A673 (cell line): ENCODE measurements around the gene TSPAN14.

Source experiments
- EZH2 ChIP-seq: fragments of 200-600 bp; sonication (generic); IDR thresholded peaks from 2 replicates; pipeline ENCODE4 v1.6.1; 2017; ENCODE audit warnings: borderline replicate concordance, low read depth, mild to moderate bottlenecking, mixed read lengths, antibody characterized with exemption, low read length; ENCODE audit not compliant: poor library complexity, severe bottlenecking
- TF ChIP-seq, protein P1 (sequence below): fragments of 300-800, 200-600 bp; sonication (generic); conservative IDR thresholded peaks from 2 replicates; pipeline ENCODE4 v1.5.1; 2017; ENCODE audit warnings: low read depth, mild to moderate bottlenecking, antibody characterized with exemption, low read length, moderate library complexity, mixed read lengths

DNA sequence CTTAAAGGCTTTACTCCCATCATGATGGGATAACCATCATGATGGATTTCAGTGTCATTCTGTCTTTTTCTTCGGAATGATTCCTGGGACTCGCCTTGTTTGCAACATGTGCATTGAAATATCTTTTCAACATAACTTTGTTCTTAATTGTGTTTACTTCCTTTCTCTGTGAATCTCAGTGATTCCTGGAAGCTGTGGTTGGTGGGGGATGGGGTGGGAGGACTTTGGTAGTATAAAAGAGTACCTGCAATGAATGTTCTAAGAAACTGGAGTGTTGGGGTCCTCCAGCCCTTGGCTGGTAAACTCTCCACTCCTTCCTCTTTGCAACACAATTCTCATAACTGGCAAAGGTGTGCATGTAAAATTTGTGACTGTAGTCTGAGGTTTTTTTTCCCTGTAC, 72.1 kb downstream of the TSPAN14 start:
- TF ChIP-seq, protein P1, sequence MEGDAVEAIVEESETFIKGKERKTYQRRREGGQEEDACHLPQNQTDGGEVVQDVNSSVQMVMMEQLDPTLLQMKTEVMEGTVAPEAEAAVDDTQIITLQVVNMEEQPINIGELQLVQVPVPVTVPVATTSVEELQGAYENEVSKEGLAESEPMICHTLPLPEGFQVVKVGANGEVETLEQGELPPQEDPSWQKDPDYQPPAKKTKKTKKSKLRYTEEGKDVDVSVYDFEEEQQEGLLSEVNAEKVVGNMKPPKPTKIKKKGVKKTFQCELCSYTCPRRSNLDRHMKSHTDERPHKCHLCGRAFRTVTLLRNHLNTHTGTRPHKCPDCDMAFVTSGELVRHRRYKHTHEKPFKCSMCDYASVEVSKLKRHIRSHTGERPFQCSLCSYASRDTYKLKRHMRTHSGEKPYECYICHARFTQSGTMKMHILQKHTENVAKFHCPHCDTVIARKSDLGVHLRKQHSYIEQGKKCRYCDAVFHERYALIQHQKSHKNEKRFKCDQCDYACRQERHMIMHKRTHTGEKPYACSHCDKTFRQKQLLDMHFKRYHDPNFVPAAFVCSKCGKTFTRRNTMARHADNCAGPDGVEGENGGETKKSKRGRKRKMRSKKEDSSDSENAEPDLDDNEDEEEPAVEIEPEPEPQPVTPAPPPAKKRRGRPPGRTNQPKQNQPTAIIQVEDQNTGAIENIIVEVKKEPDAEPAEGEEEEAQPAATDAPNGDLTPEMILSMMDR: no peak
- TF ChIP-seq EZH2: no peak
